A549 (cell line): ENCODE data around the gene GPR78. TPM values are rescaled to one million over a fixed set of nuclear protein-coding genes. Genes with fewer than 3 reads are reported as not detected.

Experiments
- ATAC-seq, 2 experiments: fragments of 200-7000 bp in 1 of 2; fragments of >200 bp in 1 of 2; cut with Nextera tagmentation in 1 of 2; cut with Tn5 transposase in 1 of 2; 3 replicates each; pipeline versions ENCODE4 v1.8.0 to v1.9.1; 2018 to 2020; ENCODE audit warnings: mild to moderate bottlenecking in 1 of 2, moderate library complexity in 1 of 2
- CTCF ChIA-PET: fragments of 300-600 bp; sonication (Branson Sonifier 250); formaldehyde crosslinking; extraction: SDS; loops from one replicate; lab custom pipeline; 2021; ENCODE audit warnings: antibody characterized with exemption, inconsistent platforms; lab: Yijun Ruan, JAX
- POLR2A ChIA-PET: fragments of 350-600 bp; formaldehyde crosslinking; extraction: SDS; loops from one replicate; lab custom pipeline; 2021; ENCODE audit warnings: antibody characterized with exemption, inconsistent platforms; lab: Yijun Ruan, JAX
- DNase-seq, 2 experiments: peaks; one replicate each; pipeline versions ENCODE4 v3.0.0 to v3.0.0-alpha.2; 2011 to 2016; ENCODE audit warnings: low read depth in 1 of 2, low spot score in 1 of 2
- FAIRE-seq: peaks from 2 replicates; lab custom pipeline; 2011; peaks lifted over from hg19 to GRCh38; lab: Jason Lieb, UNC
- H3K27ac ChIP-seq, 2 experiments: fragments of >200 bp; sonication (Bioruptor Twin); formaldehyde crosslinking; 3 replicates each; pipeline ENCODE4 v1.5.1; 2016 to 2017
- H3K4me1 ChIP-seq: fragments of >200 bp; sonication (Bioruptor Twin); formaldehyde crosslinking; 3 replicates; pipeline ENCODE4 v1.6.1; 2016
- H3K4me2 ChIP-seq: fragments of >200 bp; sonication (Bioruptor Twin); formaldehyde crosslinking; 3 replicates; pipeline ENCODE4 v1.6.1; 2016
- H3K4me3 ChIP-seq: fragments of >200 bp; sonication (Bioruptor Twin); formaldehyde crosslinking; 3 replicates; pipeline ENCODE4 v1.5.1; 2016
- H3K9me3 ChIP-seq: fragments of >200 bp; sonication (Bioruptor Twin); formaldehyde crosslinking; 3 replicates; pipeline ENCODE4 v1.6.1; 2016
- CBX2 ChIP-seq: fragments of 200-600 bp; sonication (generic); IDR thresholded peaks from 2 replicates; pipeline ENCODE4 v1.6.1; 2016; ENCODE audit warnings: low read depth, mild to moderate bottlenecking, borderline replicate concordance
- CEBPB ChIP-seq, 2 experiments: fragments of >200 bp in 1 of 2; sonication (Bioruptor Twin) in 1 of 2; formaldehyde crosslinking in 1 of 2; IDR thresholded peaks; 2 replicates each; pipeline ENCODE4 v1.6.1; 2012 to 2016
- CHD4 ChIP-seq: fragments of 200-600 bp; sonication (generic); IDR thresholded peaks from 2 replicates; pipeline ENCODE4 v1.6.1; 2016; ENCODE audit warnings: antibody characterized with exemption, mild to moderate bottlenecking, borderline replicate concordance
- E2F6 ChIP-seq: IDR thresholded peaks from 2 replicates; pipeline ENCODE4 v1.6.1; 2012; ENCODE audit warnings: low read depth, borderline replicate concordance
- EHF ChIP-seq: fragments of 250-450 bp; sonication (Bioruptor Pico); IDR thresholded peaks from 2 replicates; pipeline ENCODE4 v1.5.0; 2020; ENCODE audit warnings: mild to moderate bottlenecking
- EP300 ChIP-seq, 2 experiments: fragments of >200 bp; sonication (Bioruptor Twin); formaldehyde crosslinking; IDR thresholded peaks; 2 replicates in 1 of 2; 3 replicates in 1 of 2; pipeline ENCODE4 v1.6.1; 2016 to 2017
- FOSB ChIP-seq: fragments of 250-450 bp; sonication (Bioruptor Pico); IDR thresholded peaks from 2 replicates; pipeline ENCODE4 v1.5.0; 2020; ENCODE audit warnings: mild to moderate bottlenecking, moderate library complexity
- FOSL2 ChIP-seq, 2 experiments: fragments of 450-650 bp in 1 of 2; fragments of >200 bp in 1 of 2; sonication (Bioruptor Twin) in 1 of 2; formaldehyde crosslinking; IDR thresholded peaks; 2 replicates each; pipeline versions ENCODE4 v1.5.0 to v1.6.1; 2016 to 2020; ENCODE audit warnings: mild to moderate bottlenecking in 1 of 2, moderate library complexity in 1 of 2
- FOXS1 ChIP-seq: fragments of 250-450 bp; sonication (Bioruptor Pico); IDR thresholded peaks from 2 replicates; pipeline ENCODE4 v1.5.0; 2020; ENCODE audit warnings: mild to moderate bottlenecking, moderate library complexity
- GATA3 ChIP-seq: IDR thresholded peaks from 2 replicates; pipeline ENCODE4 v1.6.1; 2012; ENCODE audit warnings: borderline replicate concordance
- HOXA7 ChIP-seq: fragments of 250-450 bp; sonication (Bioruptor Pico); IDR thresholded peaks from 2 replicates; pipeline ENCODE4 v1.5.0; 2020; ENCODE audit warnings: mild to moderate bottlenecking, moderate library complexity
- HOXB13 ChIP-seq: fragments of 250-450 bp; sonication (Bioruptor Pico); IDR thresholded peaks from 2 replicates; pipeline ENCODE4 v1.5.0; 2020; ENCODE audit warnings: low read depth, mild to moderate bottlenecking, moderate library complexity
- JUN ChIP-seq, 2 experiments: fragments of >200 bp; sonication (Bioruptor Twin); formaldehyde crosslinking; IDR thresholded peaks; 2 replicates in 1 of 2; 3 replicates in 1 of 2; pipeline ENCODE4 v1.6.1; 2016 to 2017
- JUNB ChIP-seq: fragments of >200 bp; sonication (Bioruptor Twin); formaldehyde crosslinking; IDR thresholded peaks from 2 replicates; pipeline ENCODE4 v1.6.1; 2016
- KDM1A ChIP-seq: fragments of 200-600 bp; sonication (generic); IDR thresholded peaks from 2 replicates; pipeline ENCODE4 v1.6.1; 2016; ENCODE audit warnings: low read depth, mild to moderate bottlenecking
- KDM5A ChIP-seq: fragments of 200-600 bp; sonication (generic); IDR thresholded peaks from 2 replicates; pipeline ENCODE4 v1.6.1; 2016; ENCODE audit warnings: antibody characterized with exemption, mild to moderate bottlenecking
- MAFK ChIP-seq: fragments of 450-650 bp; IDR thresholded peaks from 2 replicates; pipeline ENCODE4 v1.6.1; 2014; ENCODE audit not compliant: partially characterized antibody
- MAX ChIP-seq: IDR thresholded peaks from 2 replicates; pipeline ENCODE4 v1.6.1; 2012
- MAZ ChIP-seq: fragments of 150-350 bp; IDR thresholded peaks from 2 replicates; pipeline ENCODE4 v1.6.1; 2014; ENCODE audit warnings: antibody characterized with exemption, low read depth, low read length, borderline replicate concordance
- MYC ChIP-seq: IDR thresholded peaks from 2 replicates; pipeline ENCODE4 v1.6.1; 2012; ENCODE audit warnings: mild to moderate bottlenecking, inconsistent platforms, low read length, improper control_type of control experiment, borderline replicate concordance
- NFE2L2 ChIP-seq: fragments of 150-350 bp; conservative IDR thresholded peaks from 2 replicates; pipeline ENCODE4 v1.6.1; 2014; ENCODE audit warnings: low read length
- PBX3 ChIP-seq: IDR thresholded peaks from 2 replicates; pipeline ENCODE4 v1.6.1; 2012
- PHF8 ChIP-seq: fragments of 200-600 bp; sonication (generic); IDR thresholded peaks from 2 replicates; pipeline ENCODE4 v1.6.1; 2016; ENCODE audit warnings: low read depth, mild to moderate bottlenecking, antibody characterized with exemption, moderate library complexity, borderline replicate concordance
- POLR2A ChIP-seq: IDR thresholded peaks from 2 replicates; pipeline ENCODE4 v1.6.1; 2012; ENCODE audit warnings: mild to moderate bottlenecking, low read length
- POLR2AphosphoS2 ChIP-seq: conservative IDR thresholded peaks from 2 replicates; pipeline ENCODE4 v1.6.1; 2012; ENCODE audit warnings: low read length, improper control_type of control experiment, inconsistent platforms
- RARB ChIP-seq: fragments of 250-450 bp; sonication (Bioruptor Pico); IDR thresholded peaks from 2 replicates; pipeline ENCODE4 v1.8.0; 2021; ENCODE audit warnings: mild to moderate bottlenecking, moderate library complexity
- RCOR1 ChIP-seq: fragments of 150-350 bp; IDR thresholded peaks from 2 replicates; pipeline ENCODE4 v1.6.1; 2014; ENCODE audit warnings: antibody characterized with exemption, low read length, low read depth
- RFX5 ChIP-seq: fragments of 450-650 bp; IDR thresholded peaks from 2 replicates; pipeline ENCODE4 v1.7.1; 2014; ENCODE audit warnings: antibody characterized with exemption, mild to moderate bottlenecking, moderate library complexity
- RNF2 ChIP-seq: fragments of 200-600 bp; sonication (generic); IDR thresholded peaks from 2 replicates; pipeline ENCODE4 v1.6.1; 2016; ENCODE audit warnings: low read depth, mild to moderate bottlenecking, antibody characterized with exemption, moderate library complexity, borderline replicate concordance
- SMC3 ChIP-seq: fragments of >200 bp; sonication (Bioruptor Twin); formaldehyde crosslinking; IDR thresholded peaks from 3 replicates; pipeline ENCODE4 v1.6.1; 2018; ENCODE audit warnings: inconsistent platforms
- TFCP2L1 ChIP-seq: fragments of 250-450 bp; sonication (Bioruptor Pico); IDR thresholded peaks from 2 replicates; pipeline ENCODE4 v1.5.0; 2021; ENCODE audit warnings: mild to moderate bottlenecking
- USF2 ChIP-seq: fragments of 450-650 bp; IDR thresholded peaks from 2 replicates; pipeline ENCODE4 v1.6.1; 2014; ENCODE audit warnings: antibody characterized with exemption
- ZFP36 ChIP-seq: fragments of 450-650 bp; IDR thresholded peaks from 2 replicates; pipeline ENCODE4 v1.6.1; 2014; ENCODE audit warnings: borderline replicate concordance; ENCODE audit not compliant: partially characterized antibody
- WGBS: methylation state at CpG from one replicate; pipeline ENCODE4 v1.1.6; 2017; ENCODE audit errors: missing lambda C conversion rate; 5-methylcytosine and 5-hydroxymethylcytosine counted together
- polyA plus RNA-seq, 4 experiments: library from polyadenylated mRNA; depleted of rRNA in 3 of 4; stranded (reverse); fragments of >200 nt; fragmentation: RNase III in 1 of 4; extraction: RNeasy Plus Mini Kit Qiagen cat#74134 plus additional on column Dnase treatment in 1 of 4; gene quantifications; 2 replicates in 3 of 4; 3 replicates in 1 of 4; pipeline ENCODE4 v1.2.3, GENCODE V29; 2011 to 2017

The GPR78 gene
- polyA plus RNA-seq, 2 of the 4 experiments (the other 2 are of a cell fraction), result 0.09 TPM; not detected in 1

GRCh38 chr4:8559524-8560264 is 20.5 kb upstream of the GPR78 start:
- Histone ChIP-seq H3K9me3 (no peaks in the 10 kb centered on the region), H3K4me2 (no peak overlapping the region), H3K27ac (peak overlapping the region in 1 of 2 experiments; percentile 45; a peak in 1 of 6 replicates), H3K4me1 (peaks cover 26% of the 10 kb centered on the region), H3K4me3 (no peak overlapping the region)
- ChIA-PET POLR2A (no interaction called here), CTCF (interaction anchor here (0.5 kb wide), 1 partner anchor 360 kb away, joined by 3 read pairs; no protein-coding TSS in a partner anchor)
- ATAC-seq, result no peak
- no peak for TF ChIP-seq CBX2
- TF ChIP-seq EP300 (IDR thresholded peaks at IDR 0.05), result no peak
- no peak for TF ChIP-seq CHD4
- no peak for TF ChIP-seq HOXB13 (CRISPR knock-in tag)
- TF ChIP-seq MYC, result no peak
- TF ChIP-seq KDM1A, result no peak
- no peak for TF ChIP-seq PBX3
- no peak for TF ChIP-seq MAX
- TF ChIP-seq TFCP2L1 (CRISPR knock-in tag), result no peak
- TF ChIP-seq CEBPB (IDR thresholded peaks at IDR 0.05), result no peak
- no peak for TF ChIP-seq JUN (IDR thresholded peaks at IDR 0.05)
- TF ChIP-seq RARB (CRISPR knock-in tag), result no peak
- no peak for TF ChIP-seq MAFK
- TF ChIP-seq FOSB, result no peak
- no peak for TF ChIP-seq POLR2AphosphoS2
- no peak for TF ChIP-seq FOSL2 (IDR thresholded peaks at IDR 0.05)
- no peak for TF ChIP-seq FOSL2 (CRISPR knock-in tag; IDR thresholded peaks at IDR 0.05)
- TF ChIP-seq GATA3, result no peak
- 83% methylated on average over 6 of the region's 12 CpGs for WGBS
- FAIRE-seq, result no peak
- no peak for DNase-seq

- peak overlapping the region; percentile 34; the same call in 2 of the 3 replicates for H3K4me2 ChIP-seq
- FAIRE-seq, result no peak
Observed at GRCh38 chr4:8560265-8561047, 19.7 kb upstream of the GPR78 start.

More at GRCh38 chr4:8560265-8561047, 19.7 kb upstream of the GPR78 start:
- peaks cover 26% of the 10 kb centered on the region for H3K4me1 ChIP-seq
- ATAC-seq (peak; percentile 70 to 84; a peak in 5 of 6 replicates), DNase-seq (peak in 1 of 2 experiments; percentile 19)
- H3K27ac ChIP-seq, result peak overlapping the region in 1 of 2 experiments; percentile 45; a peak in 3 of 6 replicates
- POLR2A ChIA-PET, result no interaction called here
- no peak for TF ChIP-seq KDM5A
- no peak for TF ChIP-seq POLR2A
- TF ChIP-seq PHF8, result no peak
- no peak for TF ChIP-seq RCOR1
- no peak for TF ChIP-seq SMC3
- no peak for TF ChIP-seq E2F6
- TF ChIP-seq FOXS1 (CRISPR knock-in tag), result no peak
- TF ChIP-seq TFCP2L1 (CRISPR knock-in tag), result no peak
- no peak for TF ChIP-seq RFX5
- TF ChIP-seq NFE2L2, result no peak
- TF ChIP-seq USF2, result no peak
- no peak for TF ChIP-seq HOXA7 (CRISPR knock-in tag)
- no peak for TF ChIP-seq RNF2
- TF ChIP-seq ZFP36, result no peak
- TF ChIP-seq MAZ, result no peak
- TF ChIP-seq CBX2, result no peak
- TF ChIP-seq JUNB, result no peak
- TF ChIP-seq EHF (CRISPR knock-in tag), result no peak
- TF ChIP-seq MAX, result no peak
- no peak overlapping the region for H3K4me3 ChIP-seq
- CTCF ChIA-PET, result interaction anchor here (0.5 kb wide), 1 partner anchor 359 kb away, joined by 3 read pairs; no protein-coding TSS in a partner anchor
- no peaks in the 10 kb centered on the region for H3K9me3 ChIP-seq
- WGBS, result 56% methylated on average over 8 of the region's 16 CpGs
